Stimulated activated naive CD4-positive, alpha-beta T cell treated with Interleukin-2 at 50 U/mL for 16 hours (primary cell): ENCODE measurements around the gene HID1.
"Not testable (repeated sequence)": the region's sequence is repeated elsewhere in the genome, so short reads cannot be mapped to it uniquely, and the experiment has no call there.

Source experiments
- DNase-seq: peaks from one replicate; lab custom pipeline; 2025; lab: John Stamatoyannopoulos, UW

The HID1 gene

DNA sequence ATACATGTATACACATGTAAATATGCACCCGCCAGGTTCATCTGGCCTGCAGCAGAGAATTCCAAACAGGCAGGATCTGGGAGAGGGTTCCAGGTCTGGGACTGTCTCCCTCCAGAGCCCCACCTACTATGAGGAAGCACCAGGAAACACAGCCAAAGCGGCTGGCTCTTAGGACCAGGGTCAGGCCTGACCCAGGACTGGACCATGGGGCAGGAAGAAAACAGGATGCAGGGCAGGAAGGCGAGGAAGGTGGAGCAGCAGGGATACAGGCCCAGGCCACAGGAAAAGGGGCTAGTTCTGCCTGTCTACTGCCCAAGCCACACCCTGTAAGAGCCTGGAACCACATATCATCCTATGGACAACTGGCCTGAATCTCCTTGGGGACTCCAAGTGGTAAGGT is 2.2 kb downstream of the HID1 start:
- no peak for DNase-seq

DNA sequence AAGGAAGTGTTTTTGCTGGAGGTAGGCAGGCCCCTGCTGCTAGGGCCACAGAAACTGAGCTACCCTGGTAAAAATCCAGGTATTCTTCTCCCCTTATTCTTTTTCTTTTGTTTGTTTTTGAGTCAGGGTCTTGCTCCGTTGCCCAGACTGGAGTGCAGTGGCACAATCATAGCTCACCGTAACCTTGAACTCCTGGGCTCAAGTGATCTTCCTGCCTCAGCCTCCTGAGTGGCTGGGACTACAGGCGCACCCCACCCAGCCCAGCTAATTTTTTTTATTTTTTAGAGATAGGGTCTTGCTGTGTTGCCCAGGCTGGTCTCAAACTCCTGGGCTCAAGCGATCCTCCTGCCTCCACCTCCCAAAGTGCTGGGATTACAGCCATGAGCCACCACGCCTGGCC is 3.1 kb downstream of the HID1 start:
- DNase-seq = not testable (repeated sequence)

- DNase-seq = no peak
Measured at GRCh38 chr17:74968361-74968780, 4.2 kb downstream of the HID1 start.

- DNase-seq = no peak
Measured at GRCh38 chr17:74964988-74965622, 7.5 kb downstream of the HID1 start.

DNA sequence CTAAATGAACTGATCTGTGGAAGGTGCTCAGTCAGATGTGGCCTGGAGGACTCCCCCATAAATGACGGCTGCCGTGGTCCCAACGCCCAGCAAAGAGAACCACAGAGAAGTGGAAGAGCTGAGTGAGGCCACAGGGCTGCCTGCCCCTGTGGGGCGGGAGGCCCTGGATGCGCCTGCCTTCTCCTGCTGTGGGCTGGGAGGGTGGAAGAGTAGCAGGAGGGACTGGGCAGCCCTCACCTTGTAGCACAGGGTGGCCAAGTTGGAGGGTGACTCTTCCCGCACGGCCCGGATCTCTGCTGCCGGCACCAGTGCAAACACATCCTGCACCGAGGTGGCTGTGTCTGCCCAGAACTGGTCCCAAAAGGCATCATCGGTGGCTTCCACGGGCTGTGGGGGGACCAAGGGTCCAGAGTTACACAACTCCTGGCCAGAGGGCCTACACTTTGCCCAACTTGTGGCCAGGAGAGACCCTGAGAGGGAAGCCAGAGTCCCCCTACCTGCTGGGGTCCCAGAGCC is 8.3 kb downstream of the HID1 start:
- no peak for DNase-seq

GRCh38 chr17:74963656-74964055 is 8.9 kb downstream of the HID1 start:
- DNase-seq = no peak

DNA sequence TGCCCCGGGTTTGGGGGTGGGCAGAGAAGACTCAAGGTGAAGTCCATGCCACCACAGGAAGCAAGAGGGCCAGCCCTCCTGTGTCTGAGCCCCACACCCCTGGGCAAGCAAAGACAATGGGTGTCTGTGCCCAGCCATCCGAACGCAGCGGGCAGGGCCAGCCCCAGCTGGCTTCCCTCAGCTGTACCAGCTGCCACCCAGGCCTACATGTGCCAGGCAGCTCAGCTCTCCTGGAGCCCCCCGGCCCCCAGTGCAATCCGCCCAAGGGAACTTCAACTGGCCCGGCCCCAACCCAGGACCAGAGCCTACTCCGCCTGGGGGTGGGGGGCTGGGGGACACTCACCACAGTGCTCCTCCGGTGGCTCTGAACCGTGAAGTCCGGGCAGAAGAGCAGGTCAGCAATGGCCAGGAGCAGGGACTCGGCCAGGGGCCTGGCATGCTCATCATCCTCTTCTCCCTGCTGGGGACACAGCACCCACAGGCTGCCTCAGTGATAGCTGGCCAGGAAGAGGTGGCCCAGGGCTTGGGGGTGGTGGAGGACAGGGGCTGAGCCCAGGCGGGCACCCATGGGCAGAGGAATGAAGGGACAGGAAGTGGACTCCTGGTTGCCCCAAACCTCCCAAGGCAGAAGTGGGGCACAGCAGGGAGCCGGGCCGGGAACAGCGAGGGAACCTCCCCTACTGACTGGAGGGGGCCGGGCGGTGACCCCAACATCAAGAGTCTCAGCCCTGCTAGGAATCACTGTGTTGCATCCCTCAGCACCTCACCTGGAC is 9.8 kb downstream of the HID1 start:
- DNase-seq = no peak

- DNase-seq = peak; percentile 73
Measured at GRCh38 chr17:74961657-74962350, 10.8 kb downstream of the HID1 start.

DNA sequence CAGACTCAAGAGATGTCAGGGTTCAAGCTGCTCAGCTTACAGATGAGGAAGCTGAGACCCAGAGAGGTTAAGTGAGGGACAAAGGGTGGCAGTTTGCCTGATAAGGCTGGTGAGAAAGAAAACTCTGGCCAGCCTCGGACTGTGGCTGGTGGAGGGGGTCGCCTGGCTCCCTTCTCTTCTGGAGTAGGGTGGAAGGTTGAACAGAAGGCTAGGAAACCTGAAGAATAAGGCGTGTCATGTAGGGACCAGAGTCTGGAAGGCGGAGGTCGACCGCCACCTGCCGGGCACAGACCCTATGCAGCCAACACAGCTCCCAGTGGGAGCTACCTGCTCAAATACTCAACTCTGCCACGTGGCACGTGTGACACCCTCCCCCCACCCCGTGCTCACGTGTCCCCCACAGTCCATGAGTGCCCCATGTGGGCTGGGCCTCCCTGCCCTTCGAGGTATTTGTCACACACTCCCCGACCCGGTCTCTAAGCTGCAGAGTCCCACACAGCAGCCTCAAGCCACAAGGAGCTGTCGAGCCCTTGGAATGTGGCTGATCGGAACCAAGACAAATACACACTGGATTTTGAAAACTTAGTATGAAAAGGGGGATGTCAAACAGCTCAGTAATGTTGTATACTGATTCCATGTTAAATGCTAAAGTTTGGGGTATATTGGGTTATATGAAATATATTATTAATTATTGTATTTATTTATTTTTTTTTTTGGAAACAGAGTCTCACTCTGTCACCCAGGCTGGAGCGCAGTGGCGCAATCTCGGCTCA is 11.8 kb downstream of the HID1 start:
- DNase-seq = peak; percentile 19

DNA sequence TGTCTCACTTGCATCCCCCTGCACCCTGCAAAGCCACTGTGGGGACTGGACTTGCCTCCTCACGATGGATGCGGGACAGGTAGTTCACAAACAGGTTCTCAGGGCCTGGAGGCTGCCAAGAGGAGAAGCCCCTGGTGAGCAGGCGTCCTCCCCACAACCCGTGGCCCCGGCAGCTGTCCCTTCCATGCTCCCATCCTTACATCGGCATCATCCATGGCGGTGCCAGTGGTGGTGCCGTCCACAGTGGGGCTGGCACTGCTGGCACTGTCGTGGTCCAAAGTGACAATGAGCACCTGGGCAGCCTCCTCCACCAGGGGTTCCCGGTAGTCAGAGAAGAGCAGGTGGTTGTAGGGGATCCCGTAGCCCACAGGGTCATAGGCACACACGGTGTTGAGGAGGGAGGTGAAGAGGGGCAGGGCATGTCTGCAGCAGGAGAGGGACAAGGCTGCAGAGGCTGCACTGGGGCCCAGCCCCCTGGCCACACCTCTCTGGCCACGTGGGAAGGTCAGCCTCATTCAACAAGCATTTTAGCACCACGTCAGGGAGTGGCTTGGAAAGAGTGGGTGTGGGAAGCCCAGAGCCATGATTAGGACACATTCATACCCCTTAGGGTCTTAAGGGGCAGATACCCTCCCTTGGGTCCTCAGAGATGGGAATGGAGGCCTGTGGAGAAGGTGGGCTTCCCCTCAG is 12.6 kb downstream of the HID1 start:
- no peak for DNase-seq

GRCh38 chr17:74957935-74958740 is 14.4 kb downstream of the HID1 start:
- peak; percentile 64 for DNase-seq

GRCh38 chr17:74956093-74956492 is 16.5 kb downstream of the HID1 start:
- no peak for DNase-seq

GRCh38 chr17:74954665-74955421 is 17.7 kb downstream of the HID1 start:
- DNase-seq = no peak

GRCh38 chr17:74954115-74954514 is 18.4 kb downstream of the HID1 start:
- DNase-seq = no peak

DNA sequence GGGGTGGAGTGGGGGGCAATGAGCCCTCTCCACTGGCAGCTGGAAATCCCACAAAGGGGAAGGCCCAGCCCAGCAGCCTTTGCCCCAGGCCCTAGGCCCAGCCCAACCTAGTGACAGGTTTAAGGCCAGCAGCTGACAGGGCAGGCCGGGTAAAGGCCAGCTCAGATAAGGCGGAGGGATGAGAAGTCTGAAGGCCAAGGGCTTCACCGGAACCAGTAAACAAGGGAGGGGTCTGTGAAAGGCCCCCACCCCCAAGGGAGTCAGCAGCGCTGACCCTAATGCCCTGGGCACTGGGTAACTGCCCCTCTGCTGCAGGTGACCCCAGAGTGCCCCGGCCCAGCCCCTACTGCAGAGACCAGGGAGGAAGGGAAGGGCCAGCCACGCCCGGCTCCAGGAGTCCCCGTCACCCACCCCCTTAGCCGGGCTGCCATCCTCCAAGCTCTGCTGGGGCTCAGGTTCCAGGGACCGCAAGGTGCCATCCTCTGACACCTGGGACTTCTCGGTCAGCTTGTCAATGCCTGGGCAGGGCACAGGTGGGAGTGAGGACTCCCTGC is 19.3 kb downstream of the HID1 start:
- no peak for DNase-seq

GRCh38 chr17:74952431-74953133 is 20.0 kb downstream of the HID1 start:
- no peak for DNase-seq

GRCh38 chr17:74951680-74952421 is 20.7 kb downstream of the HID1 start:
- DNase-seq = no peak

- no peak for DNase-seq
Measured at GRCh38 chr17:74951065-74951464, 21.5 kb downstream of the HID1 start.
